ENCODE measurements around the gene GRIK4.

- TF ChIP-seq CTCF (IDR thresholded peaks at IDR 0.05; ENCODE audit: poor library complexity, severe bottlenecking) (no peak), POLR2AphosphoS5 (IDR thresholded peaks at IDR 0.05) (no peak), EP300 (conservative IDR thresholded peaks at IDR 0.05; ENCODE audit: poor library complexity, severe bottlenecking) (no peak), RAD21 (conservative IDR thresholded peaks at IDR 0.05) (no peak), REST (IDR thresholded peaks at IDR 0.05; ENCODE audit: borderline replicate concordance) (no peak), TAF1 (IDR thresholded peaks at IDR 0.05; ENCODE audit: low read depth) (no peak)
These were observed 184.4 kb downstream of the GRIK4 start for GRCh38 chr11:120695939-120696338.

Measured in neural cell (in vitro differentiated cells).